GM12878 (cell line): Measurements from ENCODE around the gene QRFP. TPM values are rescaled to one million over a fixed set of nuclear protein-coding genes. Genes with fewer than 3 reads are reported as not detected.

Experiments
- ATAC-seq: fragments of 200-7000 bp; cut with Tn5 transposase; 3 replicates; pipeline ENCODE4 v1.9.1; 2020; ENCODE audit warnings: mild to moderate bottlenecking, moderate library complexity
- BruUV-seq: library from RNA; stranded (reverse); fragments of 400-500 nt; replicated peaks from 2 replicates; lab custom pipeline; 2021; lab: Mats Ljungman, UMichigan
- CTCF ChIA-PET: fragments of 300-600 bp; sonication (Branson Sonifier 250); formaldehyde crosslinking; extraction: SDS; loops from one replicate; lab custom pipeline; 2021; ENCODE audit warnings: inconsistent platforms; lab: Yijun Ruan, JAX
- POLR2A ChIA-PET: fragments of 350-600 bp; formaldehyde crosslinking; extraction: SDS; loops from one replicate; lab custom pipeline; 2021; ENCODE audit warnings: inconsistent platforms; lab: Charles Lee
- RAD21 ChIA-PET: fragments of 300-600 bp; sonication (Branson Sonifier 250); formaldehyde crosslinking; loops from one replicate; lab custom pipeline; 2023; ENCODE audit warnings: antibody characterized with exemption; ENCODE audit not compliant: unreplicated experiment; lab: Charles Lee
- SMC1A ChIA-PET: fragments of 300-600 bp; sonication (Branson Sonifier 250); formaldehyde crosslinking; loops from one replicate; lab custom pipeline; 2023; ENCODE audit not compliant: unreplicated experiment, uncharacterized antibody; lab: Charles Lee
- DNase-seq: peaks from one replicate; pipeline ENCODE4 v3.0.0-alpha.2; 2011; ENCODE audit warnings: low read depth, low spot score
- FAIRE-seq: peaks from 3 replicates; lab custom pipeline; 2011; peaks lifted over from hg19 to GRCh38; lab: Jason Lieb, UNC
- H2AFZ ChIP-seq: 2 replicates; pipeline ENCODE4 v1.6.0; 2011; ENCODE audit warnings: low read depth, low read length, control low read depth; ENCODE audit not compliant: control insufficient read depth
- H3K27ac ChIP-seq: 2 replicates; pipeline ENCODE4 v1.5.1; 2011; ENCODE audit warnings: control low read depth; ENCODE audit not compliant: control insufficient read depth, insufficient read depth
- H3K27me3 ChIP-seq, 2 experiments: replicated peaks in 1 of 2; 2 replicates each; pipeline versions ENCODE4 v1.6.0 to v1.6.1; 2011; ENCODE audit warnings: low read length in 1 of 2; ENCODE audit not compliant: control insufficient read depth in 2 of 2, insufficient read depth in 2 of 2
- H3K36me3 ChIP-seq, 2 experiments: 2 replicates each; pipeline ENCODE4 v1.5.1; 2011; ENCODE audit warnings: low read length in 1 of 2; ENCODE audit not compliant: control insufficient read depth in 2 of 2, insufficient read depth in 2 of 2
- H3K4me1 ChIP-seq: 2 replicates; pipeline ENCODE4 v1.6.1; 2011; ENCODE audit warnings: mild to moderate bottlenecking, low read length, moderate library complexity, mixed read lengths; ENCODE audit not compliant: control insufficient read depth, insufficient read depth
- H3K4me2 ChIP-seq: 2 replicates; pipeline ENCODE4 v1.6.0; 2011; ENCODE audit warnings: control low read depth; ENCODE audit not compliant: control insufficient read depth, insufficient read depth
- H3K4me3 ChIP-seq: fragments of 200-600 bp; sonication (generic); 2 replicates; pipeline ENCODE4 v1.5.1; 2016
- H3K79me2 ChIP-seq: 2 replicates; pipeline ENCODE4 v1.6.0; 2011; ENCODE audit warnings: low read length; ENCODE audit not compliant: control insufficient read depth, insufficient read depth
- H3K9ac ChIP-seq: 2 replicates; pipeline ENCODE4 v1.8.0; 2011; ENCODE audit warnings: low read length, control low read depth, mixed read lengths; ENCODE audit not compliant: control insufficient read depth, insufficient read depth
- H3K9me3 ChIP-seq: replicated peaks from 3 replicates; pipeline ENCODE4 v1.5.1; 2011; ENCODE audit warnings: mild to moderate bottlenecking, low read length; ENCODE audit not compliant: control insufficient read depth, insufficient read depth
- H4K20me1 ChIP-seq: 2 replicates; pipeline ENCODE4 v1.6.0; 2011; ENCODE audit not compliant: control insufficient read depth, insufficient read depth
- BRCA1 ChIP-seq: IDR thresholded peaks from 2 replicates; pipeline ENCODE4 v1.6.1; 2011; ENCODE audit warnings: low read depth, low read length, improper control_type of control experiment
- POLR2A ChIP-seq: IDR thresholded peaks from 2 replicates; pipeline ENCODE4 v1.6.1; 2011; ENCODE audit warnings: low read depth, mild to moderate bottlenecking, low read length
- SIX5 ChIP-seq: IDR thresholded peaks from 2 replicates; pipeline ENCODE4 v1.6.1; 2011; ENCODE audit warnings: mild to moderate bottlenecking, low read depth, low read length, moderate library complexity; ENCODE audit not compliant: severe bottlenecking
- SP1 ChIP-seq: IDR thresholded peaks from one replicate; pipeline ENCODE4 v1.6.1; 2011; ENCODE audit warnings: low read depth, low read length
- TCF12 ChIP-seq: IDR thresholded peaks from 2 replicates; pipeline ENCODE4 v1.6.1; 2011; ENCODE audit warnings: low read depth, mild to moderate bottlenecking, low read length
- WRNIP1 ChIP-seq: IDR thresholded peaks from 2 replicates; pipeline ENCODE4 v1.6.1; 2011; ENCODE audit warnings: low read depth, low read length, improper control_type of control experiment, borderline replicate concordance
- ZNF24 ChIP-seq: fragments of 450-650 bp; IDR thresholded peaks from 2 replicates; pipeline ENCODE4 v1.6.1; 2017; ENCODE audit warnings: antibody characterized with exemption, mild to moderate bottlenecking
- ZNF384 ChIP-seq: IDR thresholded peaks from 2 replicates; pipeline ENCODE4 v1.6.1; 2012; ENCODE audit warnings: low read depth, mild to moderate bottlenecking, low read length, improper control_type of control experiment, borderline replicate concordance
- WGBS: methylation state at CpG from one replicate; pipeline ENCODE4 v1.1.6; 2016; ENCODE audit warnings: low lambda C conversion rate; ENCODE audit not compliant: insufficient replicate concordance, insufficient coverage; ENCODE audit errors: missing lambda C conversion rate; 5-methylcytosine and 5-hydroxymethylcytosine counted together
- in situ Hi-C: fragments of 300-500 bp; cut with MboI; formaldehyde crosslinking; loops from 9 replicates; pipeline ENCODE4 v1.14.3; 2018; ENCODE audit warnings: mixed read lengths
- intact Hi-C: fragments of 100-400 bp; cut with micrococcal nuclease; formaldehyde crosslinking; loops from one replicate; pipeline ENCODE4 v1.14.2; 2022; ENCODE audit not compliant: unreplicated experiment
- polyA plus RNA-seq, 11 experiments: library from polyadenylated mRNA; depleted of rRNA in 4 of 11; unstranded in 6 of 11; stranded (reverse) in 5 of 11; fragments of >200 nt; fragmentation: Nextera tagmentation in 4 of 11; fragmentation: Illumina TruSeq in 1 of 11; extraction: Ambion mirVana in 4 of 11; extraction: Trizol in 1 of 11; gene quantifications; 1 replicate in 1 of 11; 2 replicates in 10 of 11; pipeline versions ENCODE4 v1.2.1 to v1.2.3, GENCODE V29; 2011 to 2016; ENCODE audit warnings: inconsistent platforms in 2 of 11, missing spikeins in 2 of 11, low read depth in 1 of 11
- total RNA-seq, 4 experiments: library from RNA; depleted of rRNA in 3 of 4; stranded (reverse); fragments of >200 nt in 3 of 4; fragmentation: Illumina TruSeq in 1 of 4; extraction: Trizol in 1 of 4; gene quantifications; 2 replicates each; pipeline versions ENCODE4 v1.2.1 to v1.2.3, GENCODE V29; 2013 to 2021
- TF ChIP-seq, protein P1 (sequence below): fragments of 450-650 bp; IDR thresholded peaks from 2 replicates; pipeline ENCODE4 v1.6.1; 2017; ENCODE audit warnings: low read depth, mild to moderate bottlenecking, moderate library complexity
- TF ChIP-seq, protein P2 (sequence below): fragments of 450-650 bp; IDR thresholded peaks from 2 replicates; pipeline ENCODE4 v1.6.1; 2017; ENCODE audit warnings: borderline replicate concordance

QRFP gene
- total and polyA plus RNA-seq, 10 of the 15 experiments (the other 5 are each of a cell fraction or from before 2014, with no cell fraction given), result not detected

DNA sequence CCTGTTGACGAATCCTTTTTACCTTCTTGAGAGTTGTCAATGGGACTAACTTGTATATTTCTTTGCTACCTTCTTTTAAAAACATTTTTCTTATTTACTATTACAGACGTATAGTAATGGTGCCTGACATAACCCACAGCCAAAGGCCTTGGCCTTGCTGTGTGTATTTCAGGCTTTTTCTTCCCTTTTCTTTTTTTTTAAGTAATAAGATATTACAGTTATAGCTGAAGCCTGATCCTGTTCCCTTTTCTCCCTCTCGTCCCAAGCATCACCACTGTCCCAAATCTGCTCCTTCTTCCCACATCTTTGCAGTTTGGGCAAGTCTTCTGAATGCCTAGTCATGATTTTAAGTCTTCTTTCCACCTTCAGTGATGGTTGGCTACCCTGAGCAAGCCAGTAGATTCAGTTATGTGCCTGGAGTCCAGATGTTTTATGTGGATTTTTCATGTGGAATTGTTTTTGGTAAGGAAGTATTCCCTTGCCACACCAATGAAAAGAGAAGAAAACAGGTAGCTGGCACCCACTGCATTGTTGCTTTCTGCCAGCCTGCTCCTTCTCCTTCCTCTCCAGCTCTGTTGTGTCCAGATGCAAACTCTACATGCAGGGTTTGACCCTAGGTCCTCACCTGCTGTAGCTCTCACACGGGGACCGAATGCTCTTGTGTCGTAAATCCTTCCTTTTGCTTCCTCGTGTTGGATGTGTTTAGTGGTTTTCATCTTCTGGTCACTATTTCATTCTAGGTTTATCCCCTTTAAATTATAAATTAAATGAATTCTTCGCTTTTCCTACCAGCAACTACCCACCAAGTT is 35.0 kb downstream of the QRFP start (continued):
- TF ChIP-seq, protein P1, sequence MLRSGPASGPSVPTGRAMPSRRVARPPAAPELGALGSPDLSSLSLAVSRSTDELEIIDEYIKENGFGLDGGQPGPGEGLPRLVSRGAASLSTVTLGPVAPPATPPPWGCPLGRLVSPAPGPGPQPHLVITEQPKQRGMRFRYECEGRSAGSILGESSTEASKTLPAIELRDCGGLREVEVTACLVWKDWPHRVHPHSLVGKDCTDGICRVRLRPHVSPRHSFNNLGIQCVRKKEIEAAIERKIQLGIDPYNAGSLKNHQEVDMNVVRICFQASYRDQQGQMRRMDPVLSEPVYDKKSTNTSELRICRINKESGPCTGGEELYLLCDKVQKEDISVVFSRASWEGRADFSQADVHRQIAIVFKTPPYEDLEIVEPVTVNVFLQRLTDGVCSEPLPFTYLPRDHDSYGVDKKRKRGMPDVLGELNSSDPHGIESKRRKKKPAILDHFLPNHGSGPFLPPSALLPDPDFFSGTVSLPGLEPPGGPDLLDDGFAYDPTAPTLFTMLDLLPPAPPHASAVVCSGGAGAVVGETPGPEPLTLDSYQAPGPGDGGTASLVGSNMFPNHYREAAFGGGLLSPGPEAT, result no peak

DNA sequence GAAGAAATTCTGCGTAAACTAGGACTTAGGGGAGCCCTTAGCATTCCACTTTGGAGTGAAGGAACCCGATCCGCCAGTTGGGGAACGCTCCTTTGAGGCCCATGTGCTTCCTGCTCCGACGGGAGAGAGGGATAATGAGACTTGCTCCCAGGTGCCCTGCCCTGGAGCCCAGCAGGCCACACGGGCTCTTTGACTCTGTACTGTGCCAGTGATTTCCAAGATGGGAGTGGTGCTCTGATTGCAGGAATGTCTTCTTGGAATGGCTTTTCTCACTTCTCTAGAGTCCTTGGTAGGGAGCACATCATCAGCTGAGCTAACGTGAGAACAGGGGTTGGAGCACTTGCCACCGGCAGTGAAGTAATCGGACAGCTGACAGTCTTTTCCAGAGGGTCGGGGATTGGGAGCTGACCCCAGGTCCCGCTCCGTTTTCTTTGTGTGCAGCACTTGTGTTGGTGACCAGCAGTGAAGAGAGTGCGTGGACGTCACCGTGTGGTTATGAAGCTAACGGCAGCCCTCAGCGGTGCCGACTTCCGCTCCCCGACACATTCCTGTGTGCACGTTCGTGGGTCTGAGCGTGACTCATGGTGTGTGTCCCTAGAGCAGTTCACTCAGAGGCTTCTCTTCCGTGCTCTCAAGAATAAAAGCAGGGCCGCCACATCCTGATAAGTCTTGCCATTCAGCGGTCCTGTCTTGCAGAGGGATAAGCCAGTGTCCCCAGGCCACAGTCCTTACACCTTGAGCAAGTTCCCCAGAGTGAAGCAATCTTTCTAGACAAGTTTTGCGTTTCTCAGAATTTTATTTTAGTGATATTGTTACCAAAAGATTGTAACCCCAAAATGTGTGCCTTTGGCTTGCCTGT is 35.9 kb downstream of the QRFP start:
- peaks cover 15 to 17% of the 10 kb centered on the region in 2 experiments; a peak in 3 of 4 replicates for H3K36me3 ChIP-seq
- no peak overlapping the region for H3K4me2 ChIP-seq
- in situ Hi-C loops, result loop anchor here (5.0 to 10.0 kb wide), 2 partner anchors 88 to 406 kb away; no protein-coding TSS in a partner anchor
- ATAC-seq (no peak), FAIRE-seq (no peak), DNase-seq (no peak)
- CTCF ChIA-PET, result interaction anchor here (1.3 to 11.0 kb wide), 3 partner anchors 9 to 156 kb away, joined by 4 to 267 read pairs (median 190); no protein-coding TSS in a partner anchor
- no peaks in the 10 kb centered on the region for H3K9me3 ChIP-seq
- H3K4me3 ChIP-seq, result no peak overlapping the region
- H3K4me1 ChIP-seq, result no peaks in the 10 kb centered on the region
- no peak overlapping the region for H3K27ac ChIP-seq
- H3K9ac ChIP-seq, result no peak overlapping the region
- no peaks in the 10 kb centered on the region for H3K79me2 ChIP-seq
- RAD21 ChIA-PET, result interaction anchor here (1.9 kb wide), 1 partner anchor 150 kb away, joined by 4 read pairs; no protein-coding TSS in a partner anchor
- TF ChIP-seq POLR2A, result no peak
- no peak for TF ChIP-seq ZNF384
- no peak for TF ChIP-seq SP1
- TF ChIP-seq, protein P2, sequence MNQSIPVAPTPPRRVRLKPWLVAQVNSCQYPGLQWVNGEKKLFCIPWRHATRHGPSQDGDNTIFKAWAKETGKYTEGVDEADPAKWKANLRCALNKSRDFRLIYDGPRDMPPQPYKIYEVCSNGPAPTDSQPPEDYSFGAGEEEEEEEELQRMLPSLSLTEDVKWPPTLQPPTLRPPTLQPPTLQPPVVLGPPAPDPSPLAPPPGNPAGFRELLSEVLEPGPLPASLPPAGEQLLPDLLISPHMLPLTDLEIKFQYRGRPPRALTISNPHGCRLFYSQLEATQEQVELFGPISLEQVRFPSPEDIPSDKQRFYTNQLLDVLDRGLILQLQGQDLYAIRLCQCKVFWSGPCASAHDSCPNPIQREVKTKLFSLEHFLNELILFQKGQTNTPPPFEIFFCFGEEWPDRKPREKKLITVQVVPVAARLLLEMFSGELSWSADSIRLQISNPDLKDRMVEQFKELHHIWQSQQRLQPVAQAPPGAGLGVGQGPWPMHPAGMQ, result no peak
- no peak for TF ChIP-seq ZNF24
- TF ChIP-seq TCF12, result no peak
- TF ChIP-seq SIX5, result no peak
- no peak for TF ChIP-seq WRNIP1
- no peak for TF ChIP-seq BRCA1
- H4K20me1 ChIP-seq, result no peaks in the 10 kb centered on the region
- intact Hi-C loops, result no loop called here
- SMC1A ChIA-PET, result interaction anchor here (1.5 kb wide), 1 partner anchor 65 kb away, joined by 3 read pairs; no protein-coding TSS in a partner anchor
- H2AFZ ChIP-seq, result no peak overlapping the region
- POLR2A ChIA-PET, result no interaction called here
- H3K27me3 ChIP-seq, result no peaks in the 10 kb centered on the region
- BruUV-seq, result no TSS peak
- 90% methylated on average over 28 of the region's 28 CpGs for WGBS
